Measurements from ENCODE around the gene ARMC5.
"Not testable (repeated sequence)": the region's sequence is repeated elsewhere in the genome, so short reads cannot be mapped to it uniquely, and the experiment has no call there.

The ARMC5 gene

GRCh38 chr16:31501966-31502348 lies 42.7 kb downstream of the ARMC5 start:
- Histone ChIP-seq H3K27me3 (ENCODE audit: insufficient read depth, low read length) (no peaks in the 10 kb centered on the region), H2AFZ (ENCODE audit: low read length, unreplicated experiment) (no peak overlapping the region), H3K79me2 (ENCODE audit: control insufficient read depth, insufficient read depth, low read length, unreplicated experiment) (peaks cover 5% of the 10 kb centered on the region), H3K4me3 (ENCODE audit: low read depth, low read length) (no peak overlapping the region), H3K36me3 (ENCODE audit: insufficient read depth, low read length) (peaks cover 3% of the 10 kb centered on the region; the same call in 1 of the 2 replicates), H3K4me1 (ENCODE audit: control insufficient read depth, insufficient read depth, low read length, unreplicated experiment) (peaks cover 5% of the 10 kb centered on the region), H3K27ac (ENCODE audit: low read depth, low read length) (no peak overlapping the region)

- H2AFZ ChIP-seq (ENCODE audit: low read length, unreplicated experiment) = no peak overlapping the region
- peaks cover 10% of the 10 kb centered on the region for H3K4me1 ChIP-seq (ENCODE audit: control insufficient read depth, insufficient read depth, low read length, unreplicated experiment)
- peaks cover 15% of the 10 kb centered on the region for H3K79me2 ChIP-seq (ENCODE audit: control insufficient read depth, insufficient read depth, low read length, unreplicated experiment)
- H3K36me3 ChIP-seq (ENCODE audit: insufficient read depth, low read length) = peaks cover 3% of the 10 kb centered on the region; the same call in 1 of the 2 replicates
- no peak overlapping the region for H3K27ac ChIP-seq (ENCODE audit: low read depth, low read length)
- no peaks in the 10 kb centered on the region for H3K27me3 ChIP-seq (ENCODE audit: insufficient read depth, low read length)
- H3K4me3 ChIP-seq (ENCODE audit: low read depth, low read length) = no peak overlapping the region
These were observed 43.7 kb downstream of the ARMC5 start for GRCh38 chr16:31502981-31503380.

GRCh38 chr16:31503555-31503954 lies 44.3 kb downstream of the ARMC5 start:
- not testable (repeated sequence) for H2AFZ ChIP-seq (ENCODE audit: low read length, unreplicated experiment); H3K27ac ChIP-seq (ENCODE audit: low read depth, low read length); H3K4me3 ChIP-seq (ENCODE audit: low read depth, low read length); H3K4me1 ChIP-seq (ENCODE audit: control insufficient read depth, insufficient read depth, low read length, unreplicated experiment); H3K27me3 ChIP-seq (ENCODE audit: insufficient read depth, low read length); H3K36me3 ChIP-seq (ENCODE audit: insufficient read depth, low read length)
- peaks cover 17% of the 10 kb centered on the region for H3K79me2 ChIP-seq (ENCODE audit: control insufficient read depth, insufficient read depth, low read length, unreplicated experiment)

GRCh38 chr16:31504159-31504558 lies 44.9 kb downstream of the ARMC5 start:
- Histone ChIP-seq H3K4me1 (ENCODE audit: control insufficient read depth, insufficient read depth, low read length, unreplicated experiment) (peaks cover 12% of the 10 kb centered on the region), H3K27ac (ENCODE audit: low read depth, low read length) (no peak overlapping the region), H3K27me3 (ENCODE audit: insufficient read depth, low read length) (no peaks in the 10 kb centered on the region), H2AFZ (ENCODE audit: low read length, unreplicated experiment) (no peak overlapping the region), H3K4me3 (ENCODE audit: low read depth, low read length) (no peak overlapping the region), H3K36me3 (ENCODE audit: insufficient read depth, low read length) (peaks cover 3% of the 10 kb centered on the region; the same call in 1 of the 2 replicates), H3K79me2 (ENCODE audit: control insufficient read depth, insufficient read depth, low read length, unreplicated experiment) (peaks cover 19% of the 10 kb centered on the region)

- Histone ChIP-seq H3K27me3 (ENCODE audit: insufficient read depth, low read length) (no peaks in the 10 kb centered on the region), H3K36me3 (ENCODE audit: insufficient read depth, low read length) (peaks cover 3% of the 10 kb centered on the region; the same call in 1 of the 2 replicates), H3K4me3 (ENCODE audit: low read depth, low read length) (no peak overlapping the region), H3K79me2 (ENCODE audit: control insufficient read depth, insufficient read depth, low read length, unreplicated experiment) (peaks cover 19% of the 10 kb centered on the region), H3K27ac (ENCODE audit: low read depth, low read length) (no peak overlapping the region), H3K4me1 (ENCODE audit: control insufficient read depth, insufficient read depth, low read length, unreplicated experiment) (peaks cover 20% of the 10 kb centered on the region), H2AFZ (ENCODE audit: low read length, unreplicated experiment) (no peak overlapping the region)
These were observed 46.2 kb downstream of the ARMC5 start for GRCh38 chr16:31505483-31505882.

GRCh38 chr16:31507617-31507928 lies 48.3 kb downstream of the ARMC5 start:
- Histone ChIP-seq H3K36me3 (ENCODE audit: insufficient read depth, low read length) (peaks cover 3% of the 10 kb centered on the region; the same call in 1 of the 2 replicates), H3K27me3 (ENCODE audit: insufficient read depth, low read length) (no peaks in the 10 kb centered on the region), H2AFZ (ENCODE audit: low read length, unreplicated experiment) (peak overlapping the region; percentile 70), H3K4me3 (ENCODE audit: low read depth, low read length) (peak overlapping the region; percentile 79), H3K79me2 (ENCODE audit: control insufficient read depth, insufficient read depth, low read length, unreplicated experiment) (peaks cover 19% of the 10 kb centered on the region), H3K4me1 (ENCODE audit: control insufficient read depth, insufficient read depth, low read length, unreplicated experiment) (peaks cover 20% of the 10 kb centered on the region), H3K27ac (ENCODE audit: low read depth, low read length) (peak overlapping the region; percentile 49; the same call in 1 of the 2 replicates)

GRCh38 chr16:31507929-31508705 lies 48.8 kb downstream of the ARMC5 start, which contains the start of gene RUSF1:
TSS of gene RUSF1 (minus strand) at chr16:31508391. CDS start at chr16:31508373, 18 bp downstream.
- peaks cover 3% of the 10 kb centered on the region; the same call in 1 of the 2 replicates for H3K36me3 ChIP-seq (ENCODE audit: insufficient read depth, low read length)
- peaks cover 20% of the 10 kb centered on the region for H3K4me1 ChIP-seq (ENCODE audit: control insufficient read depth, insufficient read depth, low read length, unreplicated experiment)
- peak within 1 kb of the TSS; percentile 79 for H3K4me3 ChIP-seq (ENCODE audit: low read depth, low read length)
- H3K79me2 ChIP-seq (ENCODE audit: control insufficient read depth, insufficient read depth, low read length, unreplicated experiment) = peaks cover 19% of the 10 kb centered on the region
- H2AFZ ChIP-seq (ENCODE audit: low read length, unreplicated experiment) = peak within 1 kb of the TSS; percentile 70
- no peaks in the 10 kb centered on the region for H3K27me3 ChIP-seq (ENCODE audit: insufficient read depth, low read length)
- H3K27ac ChIP-seq (ENCODE audit: low read depth, low read length) = peak within 1 kb of the TSS; percentile 49

GRCh38 chr16:31508706-31509195 lies 49.5 kb downstream of the ARMC5 start:
- peaks cover 3% of the 10 kb centered on the region; the same call in 1 of the 2 replicates for H3K36me3 ChIP-seq (ENCODE audit: insufficient read depth, low read length)
- H3K4me1 ChIP-seq (ENCODE audit: control insufficient read depth, insufficient read depth, low read length, unreplicated experiment) = peaks cover 20% of the 10 kb centered on the region
- H3K79me2 ChIP-seq (ENCODE audit: control insufficient read depth, insufficient read depth, low read length, unreplicated experiment) = peaks cover 19% of the 10 kb centered on the region
- H2AFZ ChIP-seq (ENCODE audit: low read length, unreplicated experiment) = peak overlapping the region; percentile 70
- peak overlapping the region; percentile 79 for H3K4me3 ChIP-seq (ENCODE audit: low read depth, low read length)
- peak overlapping the region; percentile 49 for H3K27ac ChIP-seq (ENCODE audit: low read depth, low read length)
- no peaks in the 10 kb centered on the region for H3K27me3 ChIP-seq (ENCODE audit: insufficient read depth, low read length)

- H3K27me3 ChIP-seq (ENCODE audit: insufficient read depth, low read length) = peaks cover 15% of the 10 kb centered on the region
- no peak overlapping the region for H3K27ac ChIP-seq (ENCODE audit: low read depth, low read length)
- no peak overlapping the region for H2AFZ ChIP-seq (ENCODE audit: low read length, unreplicated experiment)
- H3K36me3 ChIP-seq (ENCODE audit: insufficient read depth, low read length) = no peaks in the 10 kb centered on the region
- no peak overlapping the region for H3K4me3 ChIP-seq (ENCODE audit: low read depth, low read length)
- H3K4me1 ChIP-seq (ENCODE audit: control insufficient read depth, insufficient read depth, low read length, unreplicated experiment) = peaks cover 10% of the 10 kb centered on the region
- peaks cover 3% of the 10 kb centered on the region for H3K79me2 ChIP-seq (ENCODE audit: control insufficient read depth, insufficient read depth, low read length, unreplicated experiment)
These were observed 53.8 kb downstream of the ARMC5 start for GRCh38 chr16:31513126-31513525.

- Histone ChIP-seq H3K79me2 (ENCODE audit: control insufficient read depth, insufficient read depth, low read length, unreplicated experiment) (no peaks in the 10 kb centered on the region), H3K27me3 (ENCODE audit: insufficient read depth, low read length) (peaks cover 18% of the 10 kb centered on the region), H3K36me3 (ENCODE audit: insufficient read depth, low read length) (no peaks in the 10 kb centered on the region), H3K4me1 (ENCODE audit: control insufficient read depth, insufficient read depth, low read length, unreplicated experiment) (peaks cover 10% of the 10 kb centered on the region), H2AFZ (ENCODE audit: low read length, unreplicated experiment) (no peak overlapping the region), H3K27ac (ENCODE audit: low read depth, low read length) (no peak overlapping the region), H3K4me3 (ENCODE audit: low read depth, low read length) (no peak overlapping the region)
These were observed 54.6 kb downstream of the ARMC5 start for GRCh38 chr16:31513884-31514283.

Data from ACC112 (cell line).